Measurements from ENCODE around the gene SCP2. TPM values are rescaled to one million over a fixed set of nuclear protein-coding genes. Genes with fewer than 3 reads are reported as not detected.

The SCP2 gene
- total RNA-seq, 6 experiments from 2014 or later: 207 to 885 (median 634) TPM

DNA sequence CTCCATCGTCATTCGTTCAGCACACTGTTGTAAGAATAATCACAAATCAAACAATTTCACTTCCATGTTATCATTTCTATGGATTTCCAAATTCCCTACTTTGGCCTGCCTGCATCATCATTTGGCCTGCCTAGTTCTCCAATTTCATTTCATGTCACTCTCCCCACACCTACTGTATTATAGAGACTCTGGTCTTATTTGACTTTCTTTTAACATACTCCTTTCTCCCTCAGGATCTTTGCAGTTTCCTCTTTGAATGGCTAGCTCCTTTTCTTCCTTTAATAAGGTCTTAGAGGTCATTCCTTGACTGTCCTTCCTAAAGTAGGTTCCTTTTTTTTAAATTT, 98.7 kb downstream of the SCP2 start:
- H3K27ac ChIP-seq: peak overlapping the region in 2 of 3 donors; percentile 31 to 52
- no peaks in the 10 kb centered on the region for H3K27me3 ChIP-seq
- TF ChIP-seq, protein P1, sequence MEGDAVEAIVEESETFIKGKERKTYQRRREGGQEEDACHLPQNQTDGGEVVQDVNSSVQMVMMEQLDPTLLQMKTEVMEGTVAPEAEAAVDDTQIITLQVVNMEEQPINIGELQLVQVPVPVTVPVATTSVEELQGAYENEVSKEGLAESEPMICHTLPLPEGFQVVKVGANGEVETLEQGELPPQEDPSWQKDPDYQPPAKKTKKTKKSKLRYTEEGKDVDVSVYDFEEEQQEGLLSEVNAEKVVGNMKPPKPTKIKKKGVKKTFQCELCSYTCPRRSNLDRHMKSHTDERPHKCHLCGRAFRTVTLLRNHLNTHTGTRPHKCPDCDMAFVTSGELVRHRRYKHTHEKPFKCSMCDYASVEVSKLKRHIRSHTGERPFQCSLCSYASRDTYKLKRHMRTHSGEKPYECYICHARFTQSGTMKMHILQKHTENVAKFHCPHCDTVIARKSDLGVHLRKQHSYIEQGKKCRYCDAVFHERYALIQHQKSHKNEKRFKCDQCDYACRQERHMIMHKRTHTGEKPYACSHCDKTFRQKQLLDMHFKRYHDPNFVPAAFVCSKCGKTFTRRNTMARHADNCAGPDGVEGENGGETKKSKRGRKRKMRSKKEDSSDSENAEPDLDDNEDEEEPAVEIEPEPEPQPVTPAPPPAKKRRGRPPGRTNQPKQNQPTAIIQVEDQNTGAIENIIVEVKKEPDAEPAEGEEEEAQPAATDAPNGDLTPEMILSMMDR (IDR thresholded peaks at IDR 0.05): no peak
- TF ChIP-seq POLR2A (IDR thresholded peaks at IDR 0.05): no peak
- peaks cover 0 to 32% (median 11%) of the 10 kb centered on the region in 4 donors for H3K4me1 ChIP-seq
- H3K9me3 ChIP-seq: no peaks in the 10 kb centered on the region
- peaks cover 0 to 53% (median 17%) of the 10 kb centered on the region in 4 donors for H3K36me3 ChIP-seq
- DNase-seq (no peak), ATAC-seq (no peak)
- intact Hi-C loops (cut with DNase I): loop anchor here in 1 of 2 donors (10.0 kb wide), 1 partner anchor 149 kb away; no protein-coding TSS in a partner anchor
- 29% methylated on average over 2 of the region's 2 CpGs for WGBS (ENCODE audit: insufficient coverage, low coverage, low lambda C conversion rate, missing lambda C conversion rate)
- no peak overlapping the region for H3K4me3 ChIP-seq

DNA sequence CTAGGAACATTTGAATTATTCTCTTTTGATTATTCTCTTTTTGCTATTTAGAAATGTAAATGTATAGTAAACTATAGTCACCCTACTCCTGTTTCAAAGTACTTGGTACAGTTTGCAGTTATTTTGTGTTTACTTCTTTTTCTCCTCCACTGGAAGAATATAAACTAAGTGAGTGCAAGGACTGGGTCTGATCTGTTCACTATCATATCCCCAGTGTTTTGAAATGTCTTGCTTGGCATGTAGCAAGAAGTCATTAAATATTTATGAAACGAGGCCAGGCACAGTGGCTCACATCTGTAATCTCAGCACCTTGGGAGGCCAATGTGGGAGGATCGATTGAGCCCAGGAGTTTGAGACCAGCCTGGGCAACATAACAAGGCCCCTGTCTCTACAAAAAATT, 99.2 kb downstream of the SCP2 start:
- Histone ChIP-seq H3K4me1 (peaks cover 0 to 32% (median 11%) of the 10 kb centered on the region in 4 donors), H3K36me3 (peaks cover 0 to 58% (median 20%) of the 10 kb centered on the region in 4 donors), H3K4me3 (no peak overlapping the region), H3K27ac (no peak overlapping the region), H3K27me3 (no peaks in the 10 kb centered on the region), H3K9me3 (no peaks in the 10 kb centered on the region)
- ATAC-seq (no peak), DNase-seq (no peak)
- intact Hi-C loops (cut with DNase I): loop anchor here in 1 of 2 donors (10.0 kb wide), 1 partner anchor 149 kb away; no protein-coding TSS in a partner anchor
- 44% methylated on average over 2 of the region's 2 CpGs for WGBS (ENCODE audit: insufficient coverage, low coverage, low lambda C conversion rate, missing lambda C conversion rate)
- no peak for TF ChIP-seq POLR2A (IDR thresholded peaks at IDR 0.05)
- TF ChIP-seq, protein P1 (IDR thresholded peaks at IDR 0.05): no peak

DNA sequence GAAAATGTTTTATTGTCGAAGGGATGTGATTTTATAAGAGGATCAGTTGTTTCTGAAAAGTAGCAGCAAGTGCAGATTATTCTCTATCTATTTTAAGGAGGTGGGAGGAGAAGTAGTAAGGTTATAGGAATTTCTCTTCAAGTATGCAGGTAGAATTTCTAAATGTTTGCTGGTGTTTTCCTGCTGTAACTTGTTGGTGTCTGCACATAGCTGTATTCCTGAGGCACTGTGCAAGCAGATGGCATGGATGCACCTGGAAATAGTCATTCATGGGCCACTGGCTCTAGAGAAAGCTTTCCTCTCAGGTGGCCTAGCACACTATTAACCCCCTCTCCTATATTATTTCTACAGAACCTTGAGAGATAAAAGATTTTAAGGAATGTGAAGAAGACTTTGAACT, 104.7 kb downstream of the SCP2 start:
- no peak for DNase-seq
- no peak overlapping the region for H3K27ac ChIP-seq

DNA sequence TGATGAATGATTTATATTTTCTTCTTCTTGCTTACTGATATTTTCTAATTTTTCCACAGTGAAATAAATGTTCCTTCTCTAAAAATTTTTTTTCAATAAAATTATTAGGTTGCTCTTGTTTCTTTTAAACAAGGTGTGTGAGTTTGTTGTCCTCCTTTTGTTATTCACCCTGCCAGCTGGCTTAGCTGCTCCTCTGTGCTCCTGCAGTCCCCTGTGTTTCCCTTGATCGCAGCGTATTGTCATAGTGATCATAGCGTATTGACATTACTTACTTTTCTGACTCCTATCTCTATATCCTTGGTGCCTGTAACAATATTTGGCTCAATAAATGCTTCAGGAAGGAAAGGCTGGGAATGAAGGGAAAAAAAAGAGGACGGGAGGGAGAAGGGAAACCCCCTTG, 110.1 kb downstream of the SCP2 start:
- intact Hi-C loops (cut with DNase I): no loop called here
- Histone ChIP-seq H3K4me1 (no peaks in the 10 kb centered on the region), H3K36me3 (peaks cover 6 to 72% (median 32%) of the 10 kb centered on the region in 4 donors)

More for the DNA sequence above, 104.7 kb downstream of the SCP2 start:
- H3K4me1 ChIP-seq: no peaks in the 10 kb centered on the region
- WGBS (ENCODE audit: insufficient coverage, low coverage, low lambda C conversion rate, missing lambda C conversion rate): 100% methylated on average over 1 of the region's 1 CpG
- no peak for TF ChIP-seq POLR2A (IDR thresholded peaks at IDR 0.05)
- TF ChIP-seq, protein P1 (IDR thresholded peaks at IDR 0.05): no peak
- ATAC-seq: no peak
- intact Hi-C loops (cut with DNase I): no loop called here
- no peaks in the 10 kb centered on the region for H3K9me3 ChIP-seq
- no peaks in the 10 kb centered on the region for H3K27me3 ChIP-seq
- no peak overlapping the region for H3K4me3 ChIP-seq
- H3K36me3 ChIP-seq: peaks cover 0 to 77% (median 34%) of the 10 kb centered on the region in 4 donors

More for the DNA sequence above, 110.1 kb downstream of the SCP2 start:
- TF ChIP-seq POLR2A (IDR thresholded peaks at IDR 0.05): no peak
- TF ChIP-seq, protein P1 (IDR thresholded peaks at IDR 0.05): no peak
- WGBS (ENCODE audit: insufficient coverage, low coverage, low lambda C conversion rate, missing lambda C conversion rate): 84% methylated on average over 4 of the region's 4 CpGs
- no peaks in the 10 kb centered on the region for H3K9me3 ChIP-seq
- no peak overlapping the region for H3K27ac ChIP-seq
- DNase-seq: no peak
- no peak overlapping the region for H3K4me3 ChIP-seq
- ATAC-seq: no peak
- no peaks in the 10 kb centered on the region for H3K27me3 ChIP-seq

Measured in right lobe of liver (tissue), 6 donors.